ENCODE data around the gene PML.
"Not testable (repeated sequence)": the region's sequence is repeated elsewhere in the genome, so short reads cannot be mapped to it uniquely, and the experiment has no call there.

PML gene

GRCh38 chr15:74062236-74062635, 67.7 kb downstream of the PML start:
- no peak for DNase-seq

- DNase-seq, result no peak
Measured at GRCh38 chr15:74062671-74063070, 68.2 kb downstream of the PML start.

- DNase-seq, result not testable (repeated sequence)
Measured at GRCh38 chr15:74063425-74064146, 69.1 kb downstream of the PML start.

- DNase-seq, result not testable (repeated sequence)
Measured at GRCh38 chr15:74064183-74064582, 69.7 kb downstream of the PML start.

GRCh38 chr15:74064822-74065221, 70.3 kb downstream of the PML start:
- not testable (repeated sequence) for DNase-seq

- DNase-seq, result not testable (repeated sequence)
Measured at GRCh38 chr15:74065684-74066411, 71.3 kb downstream of the PML start.

- not testable (repeated sequence) for DNase-seq
Measured at GRCh38 chr15:74071645-74072044, 77.1 kb downstream of the PML start.

GRCh38 chr15:74072132-74072531, 77.6 kb downstream of the PML start:
- not testable (repeated sequence) for DNase-seq

- not testable (repeated sequence) for DNase-seq
Measured at GRCh38 chr15:74072614-74073337, 78.3 kb downstream of the PML start.

- DNase-seq, result not testable (repeated sequence)
Measured at GRCh38 chr15:74075781-74076180, 81.3 kb downstream of the PML start.

GRCh38 chr15:74082450-74082849, 87.9 kb downstream of the PML start, which contains the start of gene GOLGA6A:
Gene GOLGA6A, minus strand, starts transcription at chr15:74082550. Its CDS starts 41 bp downstream, at chr15:74082509.
- not testable (repeated sequence) for DNase-seq

GRCh38 chr15:74094567-74094966, 100.1 kb downstream of the PML start:
- DNase-seq, result not testable (repeated sequence)

GRCh38 chr15:74095610-74096009, 101.1 kb downstream of the PML start:
- DNase-seq, result not testable (repeated sequence)

GRCh38 chr15:74096753-74097474, 102.4 kb downstream of the PML start:
- not testable (repeated sequence) for DNase-seq

Measured in inflammatory macrophage treated with lipopolysaccharide for 1 hour (primary cell).